A673 (cell line): ENCODE data around the gene CD8A. TPM values are rescaled to one million over a fixed set of nuclear protein-coding genes. Genes with fewer than 3 reads are reported as not detected.

Source experiments
- BruUV-seq: library from RNA; stranded (reverse); fragments of 400-500 nt; replicated peaks from 2 replicates; lab custom pipeline; 2021; lab: Mats Ljungman, UMichigan
- CTCF ChIA-PET: fragments of 300-600 bp; sonication (Branson Sonifier 250); formaldehyde crosslinking; loops from one replicate; lab custom pipeline; 2022; ENCODE audit warnings: antibody characterized with exemption; lab: Charles Lee
- POLR2A ChIA-PET: fragments of 300-600 bp; sonication (Branson Sonifier 250); formaldehyde crosslinking; loops from one replicate; lab custom pipeline; 2022; ENCODE audit warnings: antibody characterized with exemption; ENCODE audit not compliant: low non-redundant PET; lab: Charles Lee
- DNase-seq: peaks from one replicate; pipeline ENCODE4 v3.0.0-alpha.2; 2015; ENCODE audit warnings: low spot score
- H3K27ac ChIP-seq: fragments of 200-600 bp; sonication (generic); 2 replicates; pipeline ENCODE4 v1.5.1; 2016; ENCODE audit warnings: mixed run types, low read depth, mild to moderate bottlenecking, mixed read lengths, antibody characterized with exemption, low read length; ENCODE audit not compliant: poor library complexity, severe bottlenecking
- H3K27me3 ChIP-seq: fragments of 200-600 bp; sonication (generic); replicated peaks from 2 replicates; pipeline ENCODE4 v1.6.1; 2017; ENCODE audit warnings: mixed run types, low read depth, mild to moderate bottlenecking, mixed read lengths, antibody characterized with exemption, low read length; ENCODE audit not compliant: insufficient read depth, poor library complexity
- H3K36me3 ChIP-seq: fragments of 200-600 bp; sonication (generic); 2 replicates; pipeline ENCODE4 v1.6.1; 2016; ENCODE audit warnings: mixed run types, mild to moderate bottlenecking, mixed read lengths, antibody characterized with exemption, low read length; ENCODE audit not compliant: insufficient read depth, poor library complexity, severe bottlenecking
- H3K4me1 ChIP-seq: fragments of 200-600 bp; sonication (generic); 2 replicates; pipeline ENCODE4 v1.6.1; 2017; ENCODE audit warnings: mixed run types, mild to moderate bottlenecking, mixed read lengths, antibody characterized with exemption, low read length; ENCODE audit not compliant: insufficient read depth, poor library complexity, severe bottlenecking
- H3K4me3 ChIP-seq: fragments of 200-600 bp; sonication (generic); 2 replicates; pipeline ENCODE4 v1.5.1; 2016; ENCODE audit warnings: low read depth, mixed run types, mild to moderate bottlenecking, mixed read lengths, low read length; ENCODE audit not compliant: poor library complexity, severe bottlenecking
- H3K9me3 ChIP-seq: fragments of 200-600 bp; sonication (generic); 2 replicates; pipeline ENCODE4 v1.6.1; 2016; ENCODE audit warnings: mixed run types, low read depth, mild to moderate bottlenecking, mixed read lengths, antibody characterized with exemption, low read length; ENCODE audit not compliant: poor library complexity, severe bottlenecking
- CTCF ChIP-seq: fragments of 300-800, 200-600 bp; sonication (generic); conservative IDR thresholded peaks from 2 replicates; pipeline ENCODE4 v1.5.1; 2017; ENCODE audit warnings: low read depth, mild to moderate bottlenecking, antibody characterized with exemption, low read length, moderate library complexity, mixed read lengths
- EZH2 ChIP-seq: fragments of 200-600 bp; sonication (generic); IDR thresholded peaks from 2 replicates; pipeline ENCODE4 v1.6.1; 2017; ENCODE audit warnings: borderline replicate concordance, low read depth, mild to moderate bottlenecking, mixed read lengths, antibody characterized with exemption, low read length; ENCODE audit not compliant: poor library complexity, severe bottlenecking
- intact Hi-C: fragments of 100-400 bp; cut with micrococcal nuclease; formaldehyde crosslinking; loops from one replicate; pipeline ENCODE4 v1.10.0; 2022; ENCODE audit not compliant: unreplicated experiment
- total RNA-seq: library from RNA; stranded (reverse); gene quantifications from 2 replicates; pipeline ENCODE4 v1.2.3, GENCODE V29; 2021

The CD8A gene
- total RNA-seq, 1 experiment from 2014 or later: not detected

- Histone ChIP-seq H3K27me3 (no peaks in the 10 kb centered on the region), H3K4me3 (no peak overlapping the region), H3K9me3 (no peaks in the 10 kb centered on the region), H3K4me1 (no peaks in the 10 kb centered on the region), H3K27ac (no peak overlapping the region), H3K36me3 (no peaks in the 10 kb centered on the region)
- no TSS peak for BruUV-seq
- CTCF ChIA-PET: no interaction called here
- POLR2A ChIA-PET: no interaction called here
- TF ChIP-seq EZH2 (no peak), CTCF (no peak)
- DNase-seq: no peak
- intact Hi-C loops: no loop called here
Observed at GRCh38 chr2:86822668-86823345, 32.1 kb upstream of the CD8A start.

- Histone ChIP-seq H3K4me3 (no peak overlapping the region), H3K4me1 (no peaks in the 10 kb centered on the region), H3K27me3 (no peaks in the 10 kb centered on the region), H3K9me3 (no peaks in the 10 kb centered on the region), H3K27ac (no peak overlapping the region), H3K36me3 (no peaks in the 10 kb centered on the region)
- TF ChIP-seq CTCF (no peak), EZH2 (no peak)
- ChIA-PET CTCF (no interaction called here), POLR2A (no interaction called here)
- BruUV-seq: no TSS peak
- intact Hi-C loops: no loop called here
- no peak for DNase-seq
Observed at GRCh38 chr2:86821842-86822241, 31.1 kb upstream of the CD8A start.

GRCh38 chr2:86821306-86821705 lies 30.6 kb upstream of the CD8A start:
- POLR2A ChIA-PET: no interaction called here
- DNase-seq: no peak
- Histone ChIP-seq H3K36me3 (no peaks in the 10 kb centered on the region), H3K4me3 (no peak overlapping the region), H3K4me1 (no peaks in the 10 kb centered on the region), H3K27me3 (no peaks in the 10 kb centered on the region), H3K9me3 (no peaks in the 10 kb centered on the region), H3K27ac (no peak overlapping the region)
- intact Hi-C loops: no loop called here
- no TSS peak for BruUV-seq
- TF ChIP-seq EZH2 (no peak), CTCF (no peak)
- CTCF ChIA-PET: no interaction called here
